GM19463 (cell line): ENCODE results near the gene ELMOD2.

Experiments used
- ATAC-seq: cut with Tn5 transposase; IDR thresholded peaks from one replicate; pipeline ENCODE4 v1.9.1; 2021; ENCODE audit warnings: mild to moderate bottlenecking, moderate library complexity; ENCODE audit not compliant: unreplicated experiment

Gene ELMOD2

GRCh38 chr4:140579278-140579677, 55.3 kb downstream of the ELMOD2 start:
- no peak for ATAC-seq

- no peak for ATAC-seq
These were observed 57.1 kb downstream of the ELMOD2 start for GRCh38 chr4:140581078-140581477.

- no peak for ATAC-seq
These were observed 60.5 kb downstream of the ELMOD2 start for GRCh38 chr4:140584439-140584838.

- no peak for ATAC-seq
These were observed 71.1 kb downstream of the ELMOD2 start for GRCh38 chr4:140595065-140595464.

- ATAC-seq, result no peak
These were observed 76.4 kb downstream of the ELMOD2 start for GRCh38 chr4:140600408-140600807.

- no peak for ATAC-seq
These were observed 78.7 kb downstream of the ELMOD2 start for GRCh38 chr4:140602714-140603113.

- no peak for ATAC-seq
These were observed 79.3 kb downstream of the ELMOD2 start for GRCh38 chr4:140603286-140603685.
